GM23338 (cell line): ENCODE results near the gene SLC27A4. TPM values are rescaled to one million over a fixed set of nuclear protein-coding genes. Genes with fewer than 3 reads are reported as not detected.

Experiments used
- ATAC-seq: fragments of 200-7000 bp; cut with Tn5 transposase; 3 replicates; pipeline ENCODE4 v1.9.1; 2020
- DNase-seq: peaks from one replicate; pipeline ENCODE4 v3.0.0-alpha.2; 2015; ENCODE audit warnings: low spot score
- H2AFZ ChIP-seq: fragments of 200-600 bp; sonication (generic); 2 replicates; pipeline ENCODE4 v1.8.0; 2016; ENCODE audit warnings: antibody characterized with exemption, mild to moderate bottlenecking, moderate library complexity
- H3F3A ChIP-seq: fragments of 200-600 bp; sonication (generic); replicated peaks from 2 replicates; pipeline ENCODE4 v1.8.0; 2017; ENCODE audit warnings: antibody characterized with exemption, mixed run types, low read depth
- H3K27ac ChIP-seq: fragments of 200-600 bp; sonication (generic); 2 replicates; pipeline ENCODE4 v1.6.1; 2016; ENCODE audit warnings: low read depth
- H3K27me3 ChIP-seq: fragments of 200-600 bp; sonication (generic); 2 replicates; pipeline ENCODE4 v1.8.0; 2016; ENCODE audit warnings: mild to moderate bottlenecking, mixed run types, moderate library complexity; ENCODE audit not compliant: insufficient read depth
- H3K36me3 ChIP-seq: fragments of 200-600 bp; sonication (generic); 2 replicates; pipeline ENCODE4 v1.8.0; 2016; ENCODE audit warnings: mild to moderate bottlenecking; ENCODE audit not compliant: insufficient read depth
- H3K4me1 ChIP-seq: fragments of 200-600 bp; sonication (generic); 2 replicates; pipeline ENCODE4 v1.8.0; 2016; ENCODE audit warnings: mild to moderate bottlenecking, moderate library complexity; ENCODE audit not compliant: insufficient read depth
- H3K4me2 ChIP-seq: fragments of 200-600 bp; sonication (generic); 2 replicates; pipeline ENCODE4 v1.7.1; 2017; ENCODE audit warnings: mixed run types
- H3K4me3 ChIP-seq: fragments of 200-600 bp; sonication (generic); 2 replicates; pipeline ENCODE4 v1.6.1; 2016; ENCODE audit warnings: mixed run types
- H3K79me2 ChIP-seq: fragments of 200-600 bp; sonication (generic); replicated peaks from 2 replicates; pipeline ENCODE4 v1.8.0; 2017; ENCODE audit warnings: mild to moderate bottlenecking; ENCODE audit not compliant: insufficient read depth
- H3K9me2 ChIP-seq: fragments of 200-600 bp; sonication (generic); 2 replicates; pipeline ENCODE4 v1.8.0; 2017; ENCODE audit not compliant: insufficient read depth
- H4K20me1 ChIP-seq: fragments of 200-600 bp; sonication (generic); replicated peaks from 2 replicates; pipeline ENCODE4 v1.8.0; 2017; ENCODE audit warnings: mild to moderate bottlenecking; ENCODE audit not compliant: insufficient read depth
- H3K27ac Mint-ChIP-seq: 2 replicates; pipeline ENCODE4 v1.8.0; 2020; ENCODE audit warnings: inconsistent platforms, mild to moderate bottlenecking, moderate library complexity, mixed read lengths
- H3K27me3 Mint-ChIP-seq: 3 replicates; pipeline ENCODE4 v1.8.0; 2022; ENCODE audit warnings: low read depth, mild to moderate bottlenecking, moderate library complexity, mixed read lengths, inconsistent platforms; ENCODE audit not compliant: insufficient read depth, poor library complexity
- H3K36me3 Mint-ChIP-seq: 3 replicates; pipeline ENCODE4 v1.8.0; 2021; ENCODE audit warnings: low read depth, mild to moderate bottlenecking, inconsistent platforms, moderate library complexity, mixed read lengths
- H3K4me1 Mint-ChIP-seq: 3 replicates; pipeline ENCODE4 v1.8.0; 2020; ENCODE audit warnings: mild to moderate bottlenecking, inconsistent platforms, mixed read lengths
- H3K4me3 Mint-ChIP-seq: 3 replicates; pipeline ENCODE4 v1.8.0; 2021; ENCODE audit warnings: moderate library complexity, mild to moderate bottlenecking, inconsistent platforms, mixed read lengths
- H3K9me3 Mint-ChIP-seq: 3 replicates; pipeline ENCODE4 v1.8.0; 2020; ENCODE audit warnings: moderate library complexity, mild to moderate bottlenecking, inconsistent platforms, mixed read lengths
- EZH2 ChIP-seq: fragments of 200-600 bp; sonication (generic); IDR thresholded peaks from one replicate; pipeline ENCODE4 v1.8.0; 2017; ENCODE audit warnings: antibody characterized with exemption, mild to moderate bottlenecking, low read depth; ENCODE audit not compliant: unreplicated experiment
- polyA plus RNA-seq: library from polyadenylated mRNA; unstranded; fragments of >200 nt; fragmentation: Nextera tagmentation; extraction: Ambion mirVana; gene quantifications from 2 replicates; pipeline ENCODE4 v1.2.1, GENCODE V29; 2016
- total RNA-seq: library from RNA; depleted of rRNA; stranded (reverse); fragments of >200 nt; shearing (Covaris generic); gene quantifications from 2 replicates; pipeline ENCODE4 v1.2.3, GENCODE V29; 2014
- TF ChIP-seq, protein P1 (sequence below): fragments of 250-450 bp; sonication (Bioruptor Pico); IDR thresholded peaks from 2 replicates; pipeline ENCODE4 v1.5.0; 2020; ENCODE audit warnings: mild to moderate bottlenecking, moderate library complexity
- TF ChIP-seq, protein P2 (sequence below): IDR thresholded peaks from one replicate; pipeline ENCODE4 v1.6.1; 2018; ENCODE audit warnings: antibody characterized with exemption; ENCODE audit not compliant: unreplicated experiment

The SLC27A4 gene
- total and polyA plus RNA-seq, 2 experiments from 2014 or later: 7.9 to 25.3 TPM

DNA sequence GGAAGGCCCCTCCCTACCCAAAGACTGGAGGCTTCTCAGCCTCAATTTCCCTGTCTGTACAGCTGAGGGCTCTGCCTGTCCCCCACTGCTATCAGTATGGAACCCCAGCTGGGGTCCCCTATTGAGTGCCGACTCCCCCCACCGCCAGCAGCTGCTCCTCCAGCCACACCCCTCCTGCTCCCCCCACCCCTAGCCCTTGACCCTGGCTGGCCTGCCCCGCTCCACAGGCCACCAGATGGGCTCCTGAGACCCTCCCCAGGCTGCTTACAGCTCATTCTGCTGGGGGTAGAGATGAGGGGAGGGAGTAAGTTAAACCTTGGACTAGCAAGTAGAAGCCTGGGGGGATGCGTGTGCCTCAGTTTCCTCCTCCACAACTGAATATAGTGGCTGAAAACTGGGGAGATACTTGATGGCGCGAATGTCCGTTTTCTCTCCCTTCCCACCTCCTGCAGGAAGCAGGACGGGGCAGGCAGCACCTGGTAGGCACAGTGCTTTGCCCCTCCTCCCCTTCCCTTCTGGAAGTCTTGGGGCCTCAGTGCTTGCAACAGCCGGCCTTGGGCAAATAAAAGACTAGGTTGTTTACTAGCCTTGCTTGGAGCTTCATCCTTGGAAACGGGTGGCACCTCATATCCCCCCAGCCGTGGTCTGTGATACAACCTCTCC, 50.0 kb downstream of the SLC27A4 start (continued):
- TF ChIP-seq, protein P1, sequence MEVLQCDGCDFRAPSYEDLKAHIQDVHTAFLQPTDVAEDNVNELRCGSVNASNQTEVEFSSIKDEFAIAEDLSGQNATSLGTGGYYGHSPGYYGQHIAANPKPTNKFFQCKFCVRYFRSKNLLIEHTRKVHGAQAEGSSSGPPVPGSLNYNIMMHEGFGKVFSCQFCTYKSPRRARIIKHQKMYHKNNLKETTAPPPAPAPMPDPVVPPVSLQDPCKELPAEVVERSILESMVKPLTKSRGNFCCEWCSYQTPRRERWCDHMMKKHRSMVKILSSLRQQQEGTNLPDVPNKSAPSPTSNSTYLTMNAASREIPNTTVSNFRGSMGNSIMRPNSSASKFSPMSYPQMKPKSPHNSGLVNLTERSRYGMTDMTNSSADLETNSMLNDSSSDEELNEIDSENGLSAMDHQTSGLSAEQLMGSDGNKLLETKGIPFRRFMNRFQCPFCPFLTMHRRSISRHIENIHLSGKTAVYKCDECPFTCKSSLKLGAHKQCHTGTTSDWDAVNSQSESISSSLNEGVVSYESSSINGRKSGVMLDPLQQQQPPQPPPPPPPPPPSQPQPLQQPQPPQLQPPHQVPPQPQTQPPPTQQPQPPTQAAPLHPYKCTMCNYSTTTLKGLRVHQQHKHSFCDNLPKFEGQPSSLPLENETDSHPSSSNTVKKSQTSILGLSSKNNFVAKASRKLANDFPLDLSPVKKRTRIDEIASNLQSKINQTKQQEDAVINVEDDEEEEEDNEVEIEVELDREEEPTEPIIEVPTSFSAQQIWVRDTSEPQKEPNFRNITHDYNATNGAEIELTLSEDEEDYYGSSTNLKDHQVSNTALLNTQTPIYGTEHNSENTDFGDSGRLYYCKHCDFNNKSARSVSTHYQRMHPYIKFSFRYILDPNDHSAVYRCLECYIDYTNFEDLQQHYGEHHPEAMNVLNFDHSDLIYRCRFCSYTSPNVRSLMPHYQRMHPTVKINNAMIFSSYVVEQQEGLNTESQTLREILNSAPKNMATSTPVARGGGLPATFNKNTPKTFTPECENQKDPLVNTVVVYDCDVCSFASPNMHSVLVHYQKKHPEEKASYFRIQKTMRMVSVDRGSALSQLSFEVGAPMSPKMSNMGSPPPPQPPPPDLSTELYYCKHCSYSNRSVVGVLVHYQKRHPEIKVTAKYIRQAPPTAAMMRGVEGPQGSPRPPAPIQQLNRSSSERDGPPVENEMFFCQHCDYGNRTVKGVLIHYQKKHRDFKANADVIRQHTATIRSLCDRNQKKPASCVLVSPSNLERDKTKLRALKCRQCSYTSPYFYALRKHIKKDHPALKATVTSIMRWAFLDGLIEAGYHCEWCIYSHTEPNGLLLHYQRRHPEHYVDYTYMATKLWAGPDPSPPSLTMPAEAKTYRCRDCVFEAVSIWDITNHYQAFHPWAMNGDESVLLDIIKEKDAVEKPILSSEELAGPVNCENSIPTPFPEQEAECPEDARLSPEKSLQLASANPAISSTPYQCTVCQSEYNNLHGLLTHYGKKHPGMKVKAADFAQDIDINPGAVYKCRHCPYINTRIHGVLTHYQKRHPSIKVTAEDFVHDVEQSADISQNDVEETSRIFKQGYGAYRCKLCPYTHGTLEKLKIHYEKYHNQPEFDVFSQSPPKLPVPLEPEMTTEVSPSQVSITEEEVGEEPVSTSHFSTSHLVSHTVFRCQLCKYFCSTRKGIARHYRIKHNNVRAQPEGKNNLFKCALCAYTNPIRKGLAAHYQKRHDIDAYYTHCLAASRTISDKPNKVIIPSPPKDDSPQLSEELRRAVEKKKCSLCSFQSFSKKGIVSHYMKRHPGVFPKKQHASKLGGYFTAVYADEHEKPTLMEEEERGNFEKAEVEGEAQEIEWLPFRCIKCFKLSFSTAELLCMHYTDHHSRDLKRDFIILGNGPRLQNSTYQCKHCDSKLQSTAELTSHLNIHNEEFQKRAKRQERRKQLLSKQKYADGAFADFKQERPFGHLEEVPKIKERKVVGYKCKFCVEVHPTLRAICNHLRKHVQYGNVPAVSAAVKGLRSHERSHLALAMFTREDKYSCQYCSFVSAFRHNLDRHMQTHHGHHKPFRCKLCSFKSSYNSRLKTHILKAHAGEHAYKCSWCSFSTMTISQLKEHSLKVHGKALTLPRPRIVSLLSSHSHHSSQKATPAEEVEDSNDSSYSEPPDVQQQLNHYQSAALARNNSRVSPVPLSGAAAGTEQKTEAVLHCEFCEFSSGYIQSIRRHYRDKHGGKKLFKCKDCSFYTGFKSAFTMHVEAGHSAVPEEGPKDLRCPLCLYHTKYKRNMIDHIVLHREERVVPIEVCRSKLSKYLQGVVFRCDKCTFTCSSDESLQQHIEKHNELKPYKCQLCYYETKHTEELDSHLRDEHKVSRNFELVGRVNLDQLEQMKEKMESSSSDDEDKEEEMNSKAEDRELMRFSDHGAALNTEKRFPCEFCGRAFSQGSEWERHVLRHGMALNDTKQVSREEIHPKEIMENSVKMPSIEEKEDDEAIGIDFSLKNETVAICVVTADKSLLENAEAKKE (CRISPR knock-in tag): no peak

DNA sequence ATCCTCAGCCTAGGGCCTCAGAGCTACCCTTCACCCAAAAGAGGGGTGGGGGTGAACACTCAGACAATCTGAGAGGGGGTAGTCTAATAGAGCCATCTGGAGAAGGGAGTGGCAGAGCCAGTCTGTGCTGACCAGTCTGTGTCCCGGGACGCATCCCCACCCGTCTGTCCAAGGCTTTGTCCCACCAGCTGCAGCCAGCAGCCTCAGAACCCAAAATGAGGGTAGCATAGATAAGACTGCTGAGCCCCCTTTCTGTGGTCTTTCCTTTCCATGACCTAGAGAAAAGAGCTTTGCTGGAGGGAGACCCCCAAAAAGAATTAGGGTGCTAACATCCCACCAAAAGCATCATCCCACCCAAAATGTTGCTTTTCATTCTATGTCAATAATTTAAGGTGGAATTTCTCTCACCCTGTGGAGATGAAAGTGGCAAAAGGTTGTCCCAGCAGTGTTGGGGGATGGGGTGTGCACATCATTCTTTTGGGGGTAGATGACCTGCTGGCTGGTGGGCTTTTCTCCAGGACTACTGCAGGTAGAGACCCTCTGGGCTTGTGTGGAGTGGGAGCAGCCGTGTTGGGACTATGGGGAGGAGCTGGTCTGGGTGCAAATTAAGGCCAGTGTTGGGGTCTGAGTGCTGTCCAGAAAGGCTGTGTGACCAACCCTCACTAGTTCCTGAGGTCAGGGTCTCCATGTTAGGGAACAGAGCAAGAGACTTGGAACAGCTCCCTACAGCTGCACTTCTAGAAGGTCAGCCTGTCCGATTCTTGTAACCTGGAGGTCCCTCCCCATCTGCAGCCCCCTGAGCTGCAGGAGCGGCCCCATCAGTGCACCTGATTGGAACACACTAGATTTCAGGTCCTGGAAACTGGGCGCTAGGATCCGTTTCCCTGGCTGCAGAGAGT, 50.7 kb downstream of the SLC27A4 start:
- Histone ChIP-seq H3K4me1 (peaks cover 56% of the 10 kb centered on the region), H3K79me2 (no peaks in the 10 kb centered on the region), H3K9me2 (no peaks in the 10 kb centered on the region), H3F3A (peaks cover 33% of the 10 kb centered on the region), H2AFZ (no peak overlapping the region), H3K27me3 (peaks cover 100% of the 10 kb centered on the region), H4K20me1 (peaks cover 34% of the 10 kb centered on the region), H3K4me2 (peak overlapping the region; percentile 91), H3K27ac (no peak overlapping the region), H3K4me3 (peak overlapping the region; percentile 64), H3K36me3 (peaks cover 10% of the 10 kb centered on the region; the same call in 1 of the 2 replicates)
- Mint-ChIP-seq H3K9me3 (no peaks in the 10 kb centered on the region), H3K27ac (no peak overlapping the region), H3K27me3 (peaks cover 91% of the 10 kb centered on the region), H3K36me3 (peaks cover 23% of the 10 kb centered on the region), H3K4me3 (peak overlapping the region; percentile 74), H3K4me1 (peaks cover 58% of the 10 kb centered on the region)
- TF ChIP-seq, protein P2, sequence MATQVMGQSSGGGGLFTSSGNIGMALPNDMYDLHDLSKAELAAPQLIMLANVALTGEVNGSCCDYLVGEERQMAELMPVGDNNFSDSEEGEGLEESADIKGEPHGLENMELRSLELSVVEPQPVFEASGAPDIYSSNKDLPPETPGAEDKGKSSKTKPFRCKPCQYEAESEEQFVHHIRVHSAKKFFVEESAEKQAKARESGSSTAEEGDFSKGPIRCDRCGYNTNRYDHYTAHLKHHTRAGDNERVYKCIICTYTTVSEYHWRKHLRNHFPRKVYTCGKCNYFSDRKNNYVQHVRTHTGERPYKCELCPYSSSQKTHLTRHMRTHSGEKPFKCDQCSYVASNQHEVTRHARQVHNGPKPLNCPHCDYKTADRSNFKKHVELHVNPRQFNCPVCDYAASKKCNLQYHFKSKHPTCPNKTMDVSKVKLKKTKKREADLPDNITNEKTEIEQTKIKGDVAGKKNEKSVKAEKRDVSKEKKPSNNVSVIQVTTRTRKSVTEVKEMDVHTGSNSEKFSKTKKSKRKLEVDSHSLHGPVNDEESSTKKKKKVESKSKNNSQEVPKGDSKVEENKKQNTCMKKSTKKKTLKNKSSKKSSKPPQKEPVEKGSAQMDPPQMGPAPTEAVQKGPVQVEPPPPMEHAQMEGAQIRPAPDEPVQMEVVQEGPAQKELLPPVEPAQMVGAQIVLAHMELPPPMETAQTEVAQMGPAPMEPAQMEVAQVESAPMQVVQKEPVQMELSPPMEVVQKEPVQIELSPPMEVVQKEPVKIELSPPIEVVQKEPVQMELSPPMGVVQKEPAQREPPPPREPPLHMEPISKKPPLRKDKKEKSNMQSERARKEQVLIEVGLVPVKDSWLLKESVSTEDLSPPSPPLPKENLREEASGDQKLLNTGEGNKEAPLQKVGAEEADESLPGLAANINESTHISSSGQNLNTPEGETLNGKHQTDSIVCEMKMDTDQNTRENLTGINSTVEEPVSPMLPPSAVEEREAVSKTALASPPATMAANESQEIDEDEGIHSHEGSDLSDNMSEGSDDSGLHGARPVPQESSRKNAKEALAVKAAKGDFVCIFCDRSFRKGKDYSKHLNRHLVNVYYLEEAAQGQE: no peak
- TF ChIP-seq EZH2: peak; percentile 14
- DNase-seq: no peak
- ATAC-seq: no peak
